ENCODE measurements around the gene ABCC9.

The ABCC9 gene

GRCh38 chr12:21774358-21775132 lies 166.7 kb downstream of the ABCC9 start, which contains the start of gene KCNJ8:
KCNJ8 (minus strand) TSS chr12:21774706; CDS start chr12:21773616, 1,090 bp downstream.
- DNase-seq (ENCODE audit: low read depth) = no peak

- no peak for DNase-seq (ENCODE audit: low read depth)
Measured at GRCh38 chr12:21773806-21774205, 167.4 kb downstream of the ABCC9 start.

DNA sequence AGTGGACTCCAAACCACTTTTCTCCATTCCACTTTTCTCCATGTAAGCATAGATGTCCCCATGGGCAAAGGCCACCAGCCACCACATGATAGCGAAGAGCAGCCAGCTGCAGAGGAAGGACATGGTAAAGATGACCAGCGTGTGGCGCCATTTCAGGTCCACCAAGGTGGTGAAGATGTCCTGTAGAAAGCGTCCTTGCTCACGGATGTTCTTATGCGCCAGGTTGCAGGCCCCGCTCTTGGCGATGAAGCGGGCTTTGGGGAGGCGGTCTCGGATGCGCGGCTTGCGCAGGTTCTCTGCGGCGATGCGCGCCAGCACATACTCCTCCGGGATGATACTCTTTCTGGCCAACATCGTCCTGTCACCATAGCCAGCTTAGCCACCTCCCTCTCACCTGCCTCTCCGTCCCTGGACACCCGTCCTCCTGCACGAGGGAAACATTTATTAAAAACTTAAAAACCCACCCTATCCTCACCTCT lies 167.9 kb downstream of the ABCC9 start:
- DNase-seq (ENCODE audit: low read depth) = no peak

- DNase-seq (ENCODE audit: low read depth) = peak; percentile 78
Measured at GRCh38 chr12:21771311-21771710, 169.9 kb downstream of the ABCC9 start.

DNA sequence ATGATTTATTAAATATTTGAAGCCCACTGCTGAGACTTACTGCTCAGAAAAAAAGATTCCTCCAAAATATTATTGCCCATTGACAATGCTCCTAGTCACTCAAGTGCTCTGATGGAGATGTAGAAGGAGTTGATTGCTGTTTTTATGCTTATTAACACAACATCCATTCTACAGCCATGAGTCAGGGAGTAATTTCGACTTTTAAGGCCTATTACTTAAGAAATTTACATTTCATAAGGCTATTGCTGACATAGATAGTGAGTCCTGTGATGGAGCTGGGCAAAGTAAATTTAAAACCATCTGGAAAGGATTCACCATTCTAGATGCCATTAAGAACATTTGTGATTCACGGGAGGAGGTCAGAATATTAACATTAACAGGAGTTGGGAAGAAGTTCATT lies 171.9 kb downstream of the ABCC9 start:
- no peak for DNase-seq (ENCODE audit: low read depth)

DNA sequence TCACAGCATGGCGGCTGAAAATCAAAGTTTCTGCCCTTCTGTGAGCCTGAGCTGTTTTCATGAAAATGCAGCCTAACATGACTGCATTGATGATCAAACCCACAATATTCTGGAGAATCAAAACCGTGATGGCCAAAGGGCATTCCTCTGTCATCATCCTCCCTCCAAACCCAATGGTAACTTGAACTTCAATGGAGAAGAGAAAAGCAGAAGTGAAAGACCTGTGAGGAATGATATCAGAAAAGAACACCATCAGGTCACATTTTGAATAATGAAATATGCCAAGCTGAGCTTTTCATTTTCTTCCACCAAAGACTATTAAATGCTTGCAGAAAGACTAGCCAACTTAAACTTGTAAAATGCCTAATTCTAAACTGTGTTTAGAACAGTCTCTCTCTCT lies 174.8 kb downstream of the ABCC9 start:
- DNase-seq (ENCODE audit: low read depth) = no peak

- DNase-seq (ENCODE audit: low read depth) = no peak
Measured at GRCh38 chr12:21764950-21765349, 176.3 kb downstream of the ABCC9 start.

DNA sequence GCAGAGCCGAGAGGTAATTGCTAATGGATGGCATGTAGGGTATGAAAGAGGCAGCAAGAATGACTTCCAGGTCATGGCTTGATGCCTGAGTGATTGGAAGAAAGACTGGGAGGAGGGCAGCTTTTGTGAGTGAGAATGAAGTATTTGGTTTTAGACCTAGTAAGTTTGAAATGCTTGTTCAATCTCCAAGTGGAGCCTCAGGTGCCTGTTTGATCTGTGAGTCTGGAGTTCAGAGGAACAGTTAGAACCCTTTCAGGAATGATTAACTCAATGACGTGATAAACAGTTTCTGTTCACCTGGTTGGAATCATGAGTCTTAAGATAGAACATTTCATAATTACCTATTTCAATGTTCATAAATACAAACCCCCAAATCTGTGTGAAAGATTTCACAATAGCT lies 177.2 kb downstream of the ABCC9 start:
- DNase-seq (ENCODE audit: low read depth) = no peak

DNA sequence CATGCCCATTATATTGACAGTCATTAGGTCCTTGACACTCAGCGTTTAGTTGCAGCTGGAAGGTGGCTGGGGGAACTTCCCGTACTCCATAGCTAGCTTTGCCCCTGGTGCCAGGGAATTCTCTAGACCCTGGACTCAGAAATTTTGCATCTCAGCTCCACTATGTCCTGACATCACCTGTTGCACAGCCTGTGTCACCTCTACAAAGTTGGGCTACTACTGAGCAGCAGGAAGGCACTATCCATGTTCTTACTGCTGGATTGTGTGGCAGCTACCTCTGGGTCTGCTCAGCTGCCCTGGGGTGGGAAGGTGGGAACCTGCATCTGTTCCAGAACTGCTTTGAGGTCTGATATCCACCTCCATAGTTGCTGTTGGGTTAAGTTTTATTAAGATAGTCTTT lies 177.7 kb downstream of the ABCC9 start:
- no peak for DNase-seq (ENCODE audit: low read depth)

DNA sequence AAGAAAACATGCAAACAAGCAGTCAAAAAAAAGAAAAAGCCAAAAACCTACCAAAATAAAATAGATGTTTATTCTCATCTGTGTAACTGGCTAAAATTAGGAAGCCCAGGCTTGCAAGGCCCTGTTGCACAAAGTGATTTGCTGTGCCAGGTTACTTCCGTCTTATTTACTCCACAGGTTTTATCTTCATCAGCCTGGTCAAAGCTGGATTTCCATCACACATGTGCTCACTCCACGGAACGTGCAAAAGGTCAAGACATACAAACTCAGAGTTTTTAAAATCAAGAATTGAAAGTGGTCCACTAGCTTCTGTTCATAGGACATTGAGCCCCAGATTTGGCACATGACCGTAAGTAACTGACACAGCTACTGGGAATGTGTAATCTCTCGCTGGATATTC lies 181.5 kb downstream of the ABCC9 start:
- no peak for DNase-seq (ENCODE audit: low read depth)

- no peak for DNase-seq (ENCODE audit: low read depth)
Measured at GRCh38 chr12:21757735-21758134, 183.5 kb downstream of the ABCC9 start.

DNA sequence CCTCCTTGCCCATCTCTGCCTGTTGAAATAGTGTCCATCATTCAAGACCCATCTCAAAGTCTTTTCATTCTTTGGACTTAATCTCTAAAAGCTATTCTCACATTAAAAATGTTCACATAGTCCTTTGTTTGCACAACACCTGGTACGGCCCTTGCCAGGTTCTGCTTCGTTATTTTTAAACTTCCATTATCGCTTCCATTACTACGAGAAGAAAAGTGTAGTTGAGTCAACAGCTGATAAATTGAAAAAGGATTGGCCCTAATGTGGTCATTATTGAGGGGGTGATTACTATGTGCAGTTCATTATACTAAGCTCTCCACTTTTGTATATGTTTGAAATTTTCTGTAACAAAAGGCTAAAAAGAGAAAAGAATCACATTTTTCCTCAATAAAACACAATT lies 184.5 kb downstream of the ABCC9 start:
- DNase-seq (ENCODE audit: low read depth) = no peak

DNA sequence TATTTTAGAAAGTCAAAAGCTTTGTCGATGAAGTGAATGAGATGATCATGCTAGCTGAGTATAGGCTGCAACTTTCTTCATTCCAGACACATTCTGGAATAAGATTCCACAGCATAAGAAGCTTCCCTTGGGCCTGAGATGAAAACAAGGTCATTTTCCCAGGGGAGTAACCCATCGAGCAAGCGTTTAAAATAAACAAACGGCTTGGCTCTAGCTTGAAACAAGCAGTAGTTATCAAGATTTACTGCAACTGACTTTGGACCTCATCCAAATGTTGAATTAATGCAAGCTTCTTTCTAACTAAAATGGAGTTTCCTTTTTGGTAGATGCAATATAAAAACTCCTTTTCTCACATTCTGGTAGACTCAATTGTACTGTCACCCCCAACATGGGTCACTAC lies 189.7 kb downstream of the ABCC9 start:
- no peak for DNase-seq (ENCODE audit: low read depth)
